Hepatocyte (in vitro differentiated cells): ENCODE measurements around the gene ZNF227. TPM values are rescaled to one million over a fixed set of nuclear protein-coding genes. Genes with fewer than 3 reads are reported as not detected.

Experiments
- DNase-seq: peaks from one replicate; pipeline ENCODE4 v3.0.0-alpha.2; 2016; ENCODE audit warnings: low spot score
- H2AFZ ChIP-seq: fragments of 200-600 bp; sonication (generic); 2 replicates; pipeline ENCODE4 v1.6.0; 2016; ENCODE audit warnings: antibody characterized with exemption, mild to moderate bottlenecking
- H3K27ac ChIP-seq: fragments of 200-600 bp; sonication (generic); 2 replicates; pipeline ENCODE4 v1.5.1; 2016; ENCODE audit warnings: mild to moderate bottlenecking
- H3K27me3 ChIP-seq: fragments of 200-600 bp; sonication (generic); 2 replicates; pipeline ENCODE4 v1.6.1; 2016
- H3K36me3 ChIP-seq: fragments of 200-600 bp; sonication (generic); replicated peaks from 2 replicates; pipeline ENCODE4 v1.5.1; 2016; ENCODE audit warnings: low read depth; ENCODE audit not compliant: insufficient read depth
- H3K4me1 ChIP-seq: fragments of 200-600 bp; sonication (generic); 2 replicates; pipeline ENCODE4 v1.5.1; 2016; ENCODE audit warnings: mild to moderate bottlenecking, moderate library complexity; ENCODE audit not compliant: insufficient read depth
- H3K4me2 ChIP-seq: fragments of 200-600 bp; sonication (generic); 2 replicates; pipeline ENCODE4 v1.6.0; 2016
- H3K4me3 ChIP-seq: fragments of 200-600 bp; sonication (generic); 2 replicates; pipeline ENCODE4 v1.5.1; 2016; ENCODE audit warnings: mild to moderate bottlenecking
- H3K79me2 ChIP-seq: fragments of 200-600 bp; sonication (generic); 2 replicates; pipeline ENCODE4 v1.6.0; 2017; ENCODE audit warnings: mild to moderate bottlenecking
- H3K9me2 ChIP-seq: fragments of 200-600 bp; sonication (generic); replicated peaks from 2 replicates; pipeline ENCODE4 v1.6.0; 2017; ENCODE audit warnings: mild to moderate bottlenecking; ENCODE audit not compliant: insufficient read depth
- H3K9me3 ChIP-seq: fragments of 200-600 bp; sonication (generic); 2 replicates; pipeline ENCODE4 v1.5.1; 2016; ENCODE audit warnings: low read depth, mild to moderate bottlenecking
- H4K20me1 ChIP-seq: fragments of 200-600 bp; sonication (generic); 2 replicates; pipeline ENCODE4 v1.6.0; 2016; ENCODE audit warnings: mild to moderate bottlenecking; ENCODE audit not compliant: insufficient read depth, poor library complexity, severe bottlenecking
- EZH2 ChIP-seq: fragments of 200-600 bp; sonication (generic); IDR thresholded peaks from 2 replicates; pipeline ENCODE4 v1.6.1; 2016; ENCODE audit warnings: antibody characterized with exemption, mild to moderate bottlenecking, borderline replicate concordance
- EZH2phosphoT487 ChIP-seq: fragments of 200-600 bp; sonication (generic); IDR thresholded peaks from one replicate; pipeline ENCODE4 v1.6.1; 2018; ENCODE audit warnings: antibody characterized with exemption, mild to moderate bottlenecking, low read depth, moderate library complexity; ENCODE audit not compliant: unreplicated experiment, severe bottlenecking
- WGBS: methylation state at CpG from one replicate; pipeline ENCODE4 v1.1.6; 2016; ENCODE audit warnings: low lambda C conversion rate; ENCODE audit errors: missing lambda C conversion rate; 5-methylcytosine and 5-hydroxymethylcytosine counted together
- polyA plus RNA-seq: library from polyadenylated mRNA; unstranded; fragments of >200 nt; fragmentation: Nextera tagmentation; extraction: Ambion mirVana; gene quantifications from 2 replicates; pipeline ENCODE4 v1.2.1, GENCODE V29; 2016
- total RNA-seq: library from RNA; depleted of rRNA; stranded (reverse); fragments of >200 nt; gene quantifications from 2 replicates; pipeline ENCODE4 v1.2.3, GENCODE V29; 2014
- TF ChIP-seq, protein P1 (sequence below): fragments of 200-600 bp; sonication (generic); IDR thresholded peaks from 2 replicates; pipeline ENCODE4 v1.5.1; 2016; ENCODE audit warnings: antibody characterized with exemption, mild to moderate bottlenecking; ENCODE audit not compliant: poor library complexity

The ZNF227 gene
- total and polyA plus RNA-seq, 2 experiments from 2014 or later = 8.2 to 15.4 TPM

DNA sequence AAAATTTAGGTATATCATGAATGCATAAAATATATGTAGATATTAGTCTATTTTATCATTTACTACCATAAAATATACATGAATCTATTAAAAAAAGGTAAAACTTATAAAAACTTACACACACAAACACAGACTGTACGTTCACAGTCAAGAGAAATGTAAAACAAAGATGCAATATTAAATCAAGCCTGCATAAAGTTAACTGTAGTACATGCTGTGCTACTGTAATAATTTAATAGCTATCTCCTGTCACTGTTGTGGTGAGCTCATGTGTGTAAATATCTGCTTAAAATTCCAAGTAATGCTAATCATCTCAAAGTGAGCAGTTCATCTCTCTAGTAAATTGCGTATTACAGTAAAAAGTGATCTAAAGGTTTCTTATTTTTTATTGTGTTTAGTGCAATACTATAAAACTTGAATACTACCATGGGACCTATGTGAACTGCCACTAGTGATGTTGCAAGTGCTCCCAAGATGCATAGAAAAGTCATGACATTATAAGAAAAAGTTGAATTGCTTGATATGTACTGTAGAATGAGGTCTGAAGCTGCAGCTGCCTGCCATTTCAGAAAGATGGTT lies 46.6 kb downstream of the ZNF227 start:
- TF ChIP-seq, protein P1, sequence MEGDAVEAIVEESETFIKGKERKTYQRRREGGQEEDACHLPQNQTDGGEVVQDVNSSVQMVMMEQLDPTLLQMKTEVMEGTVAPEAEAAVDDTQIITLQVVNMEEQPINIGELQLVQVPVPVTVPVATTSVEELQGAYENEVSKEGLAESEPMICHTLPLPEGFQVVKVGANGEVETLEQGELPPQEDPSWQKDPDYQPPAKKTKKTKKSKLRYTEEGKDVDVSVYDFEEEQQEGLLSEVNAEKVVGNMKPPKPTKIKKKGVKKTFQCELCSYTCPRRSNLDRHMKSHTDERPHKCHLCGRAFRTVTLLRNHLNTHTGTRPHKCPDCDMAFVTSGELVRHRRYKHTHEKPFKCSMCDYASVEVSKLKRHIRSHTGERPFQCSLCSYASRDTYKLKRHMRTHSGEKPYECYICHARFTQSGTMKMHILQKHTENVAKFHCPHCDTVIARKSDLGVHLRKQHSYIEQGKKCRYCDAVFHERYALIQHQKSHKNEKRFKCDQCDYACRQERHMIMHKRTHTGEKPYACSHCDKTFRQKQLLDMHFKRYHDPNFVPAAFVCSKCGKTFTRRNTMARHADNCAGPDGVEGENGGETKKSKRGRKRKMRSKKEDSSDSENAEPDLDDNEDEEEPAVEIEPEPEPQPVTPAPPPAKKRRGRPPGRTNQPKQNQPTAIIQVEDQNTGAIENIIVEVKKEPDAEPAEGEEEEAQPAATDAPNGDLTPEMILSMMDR = no peak
- TF ChIP-seq EZH2phosphoT487 = no peak
- no peak for TF ChIP-seq EZH2
- peak overlapping the region; percentile 89 for H3K4me2 ChIP-seq
- DNase-seq = no peak
- no peak overlapping the region for H3K4me3 ChIP-seq
- H3K9me3 ChIP-seq = peaks cover 16% of the 10 kb centered on the region
- peak overlapping the region; percentile 13 for H2AFZ ChIP-seq
- H3K27me3 ChIP-seq = no peaks in the 10 kb centered on the region
- H3K4me1 ChIP-seq = peaks cover 5% of the 10 kb centered on the region
- H3K27ac ChIP-seq = no peak overlapping the region
- WGBS = 99% methylated on average over 2 of the region's 2 CpGs
- H3K79me2 ChIP-seq = no peaks in the 10 kb centered on the region
- H3K9me2 ChIP-seq = no peaks in the 10 kb centered on the region
- H3K36me3 ChIP-seq = no peaks in the 10 kb centered on the region
- no peaks in the 10 kb centered on the region for H4K20me1 ChIP-seq

GRCh38 chr19:44260343-44260681 lies 48.0 kb downstream of the ZNF227 start:
- H3K79me2 ChIP-seq = no peaks in the 10 kb centered on the region
- H3K9me2 ChIP-seq = no peaks in the 10 kb centered on the region
- peaks cover 9% of the 10 kb centered on the region for H3K9me3 ChIP-seq
- no peaks in the 10 kb centered on the region for H3K36me3 ChIP-seq
- peak; percentile 26 for DNase-seq
- H3K4me2 ChIP-seq = peak overlapping the region; percentile 89
- H3K4me1 ChIP-seq = peaks cover 5% of the 10 kb centered on the region
- 15% methylated on average over 7 of the region's 7 CpGs for WGBS
- H3K27me3 ChIP-seq = no peaks in the 10 kb centered on the region
- TF ChIP-seq EZH2phosphoT487 = no peak
- no peak for TF ChIP-seq EZH2
- TF ChIP-seq, protein P1 = no peak
- peak overlapping the region; percentile 94 for H2AFZ ChIP-seq
- no peaks in the 10 kb centered on the region for H4K20me1 ChIP-seq
- H3K27ac ChIP-seq = peak overlapping the region; percentile 82
- peak overlapping the region; percentile 59 for H3K4me3 ChIP-seq

DNA sequence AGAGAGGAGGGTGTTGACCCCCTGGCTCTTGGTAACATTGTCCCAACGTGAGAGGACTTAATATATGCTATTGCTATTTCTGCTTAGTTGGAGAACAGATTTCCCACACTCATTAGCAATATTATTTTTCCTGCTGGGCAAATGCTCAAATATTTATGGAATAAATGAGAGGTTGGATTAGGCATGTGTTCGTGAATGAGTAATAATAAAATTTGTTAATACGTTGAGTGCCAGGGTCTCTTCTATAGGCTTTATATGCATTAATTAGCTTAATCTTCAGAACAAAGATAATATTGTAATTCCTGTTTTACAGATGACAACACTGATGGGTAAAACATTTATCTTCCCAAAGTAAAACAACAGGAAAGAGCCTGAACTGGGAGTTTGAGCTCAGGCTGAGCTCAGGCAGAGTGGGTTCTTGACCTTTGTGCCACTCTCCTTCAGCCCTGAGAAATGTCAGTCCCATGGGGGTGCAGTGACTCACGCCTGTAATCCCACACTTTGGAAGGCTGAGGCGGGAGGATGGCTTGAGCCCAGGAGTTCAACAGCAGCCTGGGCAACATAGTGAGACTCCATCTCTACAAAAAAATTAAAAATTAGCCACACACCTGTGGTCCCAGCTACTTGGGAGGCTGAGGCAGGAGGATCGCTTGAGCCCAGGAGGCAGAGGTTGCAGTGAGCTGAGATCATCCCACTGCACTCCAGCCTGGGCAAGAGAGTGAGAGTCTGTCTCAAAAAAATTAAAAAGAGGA lies 48.5 kb downstream of the ZNF227 start:
- Histone ChIP-seq H3K9me3 (peaks cover 5% of the 10 kb centered on the region), H3K4me3 (peak overlapping the region; percentile 59)
- 76% methylated on average over 6 of the region's 6 CpGs for whole genome bisulfite sequencing

More for the DNA sequence above, 48.5 kb downstream of the ZNF227 start:
- Histone ChIP-seq H3K36me3 (no peaks in the 10 kb centered on the region), H3K27me3 (no peaks in the 10 kb centered on the region), H2AFZ (peak overlapping the region; percentile 94), H4K20me1 (no peaks in the 10 kb centered on the region), H3K9me2 (no peaks in the 10 kb centered on the region), H3K27ac (peak overlapping the region; percentile 82), H3K79me2 (no peaks in the 10 kb centered on the region), H3K4me1 (peaks cover 5% of the 10 kb centered on the region), H3K4me2 (peak overlapping the region; percentile 89)
- no peak for DNase-seq
- no peak for TF ChIP-seq EZH2phosphoT487
- no peak for TF ChIP-seq EZH2
- TF ChIP-seq, protein P1 = no peak
